Uterus (tissue), 4 donors: Measurements from ENCODE around the gene ADPRHL1. TPM values are rescaled to one million over a fixed set of nuclear protein-coding genes. Genes with fewer than 3 reads are reported as not detected.

Source experiments
- DNase-seq, 2 donors: peaks; one replicate each; pipeline ENCODE4 v3.0.0-alpha.2; 2019 to 2020
- H3K27ac ChIP-seq, 2 donors: fragments of 200-600 bp; sonication (generic); 1 replicate in 1 of 2; 2 replicates in 1 of 2; pipeline ENCODE4 v1.5.1; 2016 to 2018
- H3K27me3 ChIP-seq, 2 donors: fragments of 200-600 bp; sonication (generic); one replicate each; pipeline ENCODE4 v1.5.1; 2018 to 2019; ENCODE audit warnings: control low read depth in 1 of 2
- H3K36me3 ChIP-seq, 2 donors: fragments of 200-600 bp; sonication (generic); one replicate each; pipeline ENCODE4 v1.5.1; 2019; ENCODE audit warnings: control low read depth in 1 of 2
- H3K4me1 ChIP-seq, 2 donors: fragments of 200-600 bp; sonication (generic); one replicate each; pipeline ENCODE4 v1.5.1; 2018 to 2019; ENCODE audit warnings: control low read depth in 1 of 2
- H3K4me3 ChIP-seq, 2 donors: fragments of 200-600 bp; sonication (generic); 1 replicate in 1 of 2; 2 replicates in 1 of 2; pipeline ENCODE4 v1.5.1; 2018 to 2019; ENCODE audit warnings: mild to moderate bottlenecking in 1 of 2
- H3K9me3 ChIP-seq, 2 donors: fragments of 200-600 bp; sonication (generic); one replicate each; pipeline ENCODE4 v1.5.1; 2019; ENCODE audit warnings: control low read depth in 1 of 2
- POLR2A ChIP-seq, 2 donors: fragments of 450-650 bp; IDR thresholded peaks; one replicate each; pipeline ENCODE4 v1.6.1; 2016; ENCODE audit warnings: antibody characterized with exemption in 2 of 2, mild to moderate bottlenecking in 1 of 2, moderate library complexity in 1 of 2
- intact Hi-C: fragments of 100-400 bp; cut with DNase I; formaldehyde crosslinking; loops from one replicate; pipeline ENCODE4 v1.15.1; 2023; ENCODE audit warnings: low total_unique reads
- total RNA-seq, 4 donors: library from RNA; depleted of rRNA in 3 of 4; stranded (reverse); fragments of >200 nt in 3 of 4; gene quantifications; one replicate each; pipeline versions ENCODE4 v1.1.0 to v1.2.4, GENCODE V29; 2014 to 2023
- TF ChIP-seq, protein P1 (sequence below), 4 experiments: fragments of 200-600 bp in 2 of 4; fragments of 450-650 bp in 2 of 4; sonication (generic) in 2 of 4; IDR thresholded peaks; one replicate each; pipeline ENCODE4 v1.5.1; 2016 to 2019; ENCODE audit warnings: antibody characterized with exemption in 4 of 4, mild to moderate bottlenecking in 2 of 4, moderate library complexity in 1 of 4
- donor health status: DM: yes; HTN: yes; CAD: no.

Gene ADPRHL1
- total RNA-seq, 4 donors from 2014 or later = 1.6 to 3.3 TPM; not detected in 2

DNA sequence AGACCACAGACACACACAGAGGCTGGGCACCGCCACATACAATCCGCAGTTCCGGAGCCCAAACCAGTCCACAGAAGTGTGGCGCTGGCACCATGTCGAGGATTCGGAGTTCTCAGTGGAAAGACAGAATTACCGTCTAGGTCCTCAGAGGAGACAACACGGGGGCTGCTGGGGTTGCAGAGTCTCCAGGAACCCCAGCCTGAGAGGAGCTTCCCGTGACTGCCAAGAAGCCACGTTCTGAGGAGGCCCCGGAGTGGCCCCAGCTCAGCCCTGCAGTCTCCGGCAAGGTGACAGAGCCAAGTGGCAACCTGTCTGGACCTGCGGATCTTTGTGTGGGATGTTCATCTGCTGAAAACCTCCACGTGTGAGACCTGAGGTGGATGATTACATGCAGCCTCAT, 7.3 kb upstream of the ADPRHL1 start:
- DNase-seq = no peak
- Histone ChIP-seq H3K9me3 (no peaks in the 10 kb centered on the region), H3K27me3 (no peaks in the 10 kb centered on the region), H3K27ac (no peak overlapping the region), H3K36me3 (no peaks in the 10 kb centered on the region), H3K4me1 (no peaks in the 10 kb centered on the region), H3K4me3 (no peak overlapping the region)
- intact Hi-C loops = no loop called here
- TF ChIP-seq POLR2A (IDR thresholded peaks at IDR 0.05) = no peak
- TF ChIP-seq, protein P1, sequence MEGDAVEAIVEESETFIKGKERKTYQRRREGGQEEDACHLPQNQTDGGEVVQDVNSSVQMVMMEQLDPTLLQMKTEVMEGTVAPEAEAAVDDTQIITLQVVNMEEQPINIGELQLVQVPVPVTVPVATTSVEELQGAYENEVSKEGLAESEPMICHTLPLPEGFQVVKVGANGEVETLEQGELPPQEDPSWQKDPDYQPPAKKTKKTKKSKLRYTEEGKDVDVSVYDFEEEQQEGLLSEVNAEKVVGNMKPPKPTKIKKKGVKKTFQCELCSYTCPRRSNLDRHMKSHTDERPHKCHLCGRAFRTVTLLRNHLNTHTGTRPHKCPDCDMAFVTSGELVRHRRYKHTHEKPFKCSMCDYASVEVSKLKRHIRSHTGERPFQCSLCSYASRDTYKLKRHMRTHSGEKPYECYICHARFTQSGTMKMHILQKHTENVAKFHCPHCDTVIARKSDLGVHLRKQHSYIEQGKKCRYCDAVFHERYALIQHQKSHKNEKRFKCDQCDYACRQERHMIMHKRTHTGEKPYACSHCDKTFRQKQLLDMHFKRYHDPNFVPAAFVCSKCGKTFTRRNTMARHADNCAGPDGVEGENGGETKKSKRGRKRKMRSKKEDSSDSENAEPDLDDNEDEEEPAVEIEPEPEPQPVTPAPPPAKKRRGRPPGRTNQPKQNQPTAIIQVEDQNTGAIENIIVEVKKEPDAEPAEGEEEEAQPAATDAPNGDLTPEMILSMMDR (IDR thresholded peaks at IDR 0.05) = no peak

DNA sequence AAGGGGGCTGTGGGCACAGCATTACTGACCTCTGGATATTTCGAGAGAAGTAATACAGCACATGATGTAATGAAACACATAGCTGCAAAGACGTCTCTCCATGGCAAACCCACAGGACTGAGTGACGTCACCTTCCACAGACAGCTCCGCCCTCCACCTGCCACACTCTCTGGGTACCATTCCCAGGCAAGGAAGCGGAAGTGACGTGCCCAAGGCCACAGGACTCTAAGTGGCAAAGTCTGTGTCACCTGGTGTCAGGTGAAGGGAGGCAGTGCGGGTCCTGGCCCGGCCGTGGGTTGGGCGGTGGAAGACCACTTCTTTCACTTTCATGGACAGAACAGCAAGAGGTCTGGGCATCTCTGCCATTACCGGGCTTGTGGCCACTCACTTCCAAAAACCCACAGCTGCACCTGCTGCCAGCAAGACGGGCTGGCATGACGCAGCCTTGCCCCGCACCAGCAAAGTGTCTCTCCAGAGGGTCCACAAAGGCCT, 6.8 kb upstream of the ADPRHL1 start:
- no peak overlapping the region for H3K27ac ChIP-seq
- intact Hi-C loops = no loop called here
- DNase-seq = no peak
- H3K27me3 ChIP-seq = no peaks in the 10 kb centered on the region
- TF ChIP-seq, protein P1 (IDR thresholded peaks at IDR 0.05) = no peak
- TF ChIP-seq POLR2A (IDR thresholded peaks at IDR 0.05) = no peak
- H3K4me3 ChIP-seq = no peak overlapping the region
- H3K9me3 ChIP-seq = no peaks in the 10 kb centered on the region
- H3K4me1 ChIP-seq = no peaks in the 10 kb centered on the region
- no peaks in the 10 kb centered on the region for H3K36me3 ChIP-seq

DNA sequence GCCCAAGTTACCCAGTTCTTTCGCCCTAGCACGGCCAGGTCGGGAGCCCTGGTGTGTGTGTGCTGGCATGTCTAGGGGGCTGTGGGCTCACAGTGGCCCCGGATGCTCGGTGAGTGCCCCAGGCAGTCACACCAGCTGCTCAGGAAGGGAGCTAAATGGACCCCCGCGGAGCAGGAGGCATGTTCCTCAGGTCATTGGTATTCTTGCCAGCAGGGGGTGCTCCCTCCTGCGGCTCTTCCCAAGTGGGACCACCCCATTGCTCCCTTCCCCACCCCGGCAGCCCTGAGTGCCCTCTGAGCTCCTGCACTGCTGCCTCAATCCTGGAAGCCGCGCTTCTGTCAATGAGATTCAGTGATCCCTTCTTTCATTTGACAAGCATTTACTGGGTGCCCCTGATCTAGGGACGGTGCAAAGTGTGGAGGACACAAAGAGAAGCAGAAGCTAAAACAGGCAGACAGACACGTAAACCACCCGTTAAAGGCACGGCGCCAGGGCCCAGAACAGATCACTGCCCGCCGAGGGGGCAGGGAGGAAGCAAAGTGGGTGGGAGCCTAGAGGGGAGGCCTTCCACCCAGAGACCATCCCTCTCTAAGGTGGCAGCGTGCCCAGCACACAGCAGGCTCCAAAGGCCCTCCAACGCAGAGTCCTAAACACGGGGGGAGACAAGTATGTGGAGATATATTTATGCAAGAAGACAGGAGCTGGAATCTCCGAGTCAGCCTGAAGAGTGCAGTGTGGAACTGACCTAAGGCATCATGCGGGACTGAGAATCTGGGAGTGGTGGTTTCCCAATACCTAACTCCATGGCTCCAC, 5.2 kb upstream of the ADPRHL1 start:
- H3K27me3 ChIP-seq = no peaks in the 10 kb centered on the region
- H3K4me3 ChIP-seq = peak overlapping the region in 1 of 2 donors; percentile 3
- no peaks in the 10 kb centered on the region for H3K9me3 ChIP-seq
- peak overlapping the region; percentile 19 to 47 for H3K27ac ChIP-seq
- TF ChIP-seq POLR2A (IDR thresholded peaks at IDR 0.05) = no peak
- TF ChIP-seq, protein P1 (IDR thresholded peaks at IDR 0.05) = peak in 3 of 4 experiments; percentile 12 to 41 (median 28)
- peak in 1 of 2 donors; percentile 29 for DNase-seq
- H3K36me3 ChIP-seq = no peaks in the 10 kb centered on the region
- intact Hi-C loops = no loop called here
- H3K4me1 ChIP-seq = no peaks in the 10 kb centered on the region

DNA sequence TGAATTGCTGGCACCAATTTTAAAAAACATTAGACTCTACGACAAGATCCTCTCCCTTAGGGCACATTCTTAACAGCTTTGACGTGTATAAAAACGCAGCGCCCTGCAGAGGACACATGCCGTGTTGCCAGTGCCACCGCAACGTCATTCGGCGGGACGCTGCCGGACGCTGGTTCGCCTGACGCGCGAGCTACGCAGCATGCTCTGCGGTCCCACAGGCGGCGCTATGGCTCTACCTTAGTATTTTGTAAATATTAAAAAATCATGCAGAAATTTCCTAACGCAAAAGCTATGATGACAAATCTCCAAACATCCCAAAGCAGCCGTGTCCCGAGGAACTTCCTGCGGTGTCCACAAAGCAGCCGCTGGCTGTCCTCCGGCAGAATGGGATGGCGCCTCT, 4.2 kb upstream of the ADPRHL1 start:
- no peaks in the 10 kb centered on the region for H3K36me3 ChIP-seq
- no peaks in the 10 kb centered on the region for H3K27me3 ChIP-seq
- no peaks in the 10 kb centered on the region for H3K4me1 ChIP-seq
- H3K27ac ChIP-seq = no peak overlapping the region
- H3K9me3 ChIP-seq = no peaks in the 10 kb centered on the region
- intact Hi-C loops = no loop called here
- DNase-seq = no peak
- no peak overlapping the region for H3K4me3 ChIP-seq
- TF ChIP-seq POLR2A (IDR thresholded peaks at IDR 0.05) = no peak
- TF ChIP-seq, protein P1 (IDR thresholded peaks at IDR 0.05) = no peak

DNA sequence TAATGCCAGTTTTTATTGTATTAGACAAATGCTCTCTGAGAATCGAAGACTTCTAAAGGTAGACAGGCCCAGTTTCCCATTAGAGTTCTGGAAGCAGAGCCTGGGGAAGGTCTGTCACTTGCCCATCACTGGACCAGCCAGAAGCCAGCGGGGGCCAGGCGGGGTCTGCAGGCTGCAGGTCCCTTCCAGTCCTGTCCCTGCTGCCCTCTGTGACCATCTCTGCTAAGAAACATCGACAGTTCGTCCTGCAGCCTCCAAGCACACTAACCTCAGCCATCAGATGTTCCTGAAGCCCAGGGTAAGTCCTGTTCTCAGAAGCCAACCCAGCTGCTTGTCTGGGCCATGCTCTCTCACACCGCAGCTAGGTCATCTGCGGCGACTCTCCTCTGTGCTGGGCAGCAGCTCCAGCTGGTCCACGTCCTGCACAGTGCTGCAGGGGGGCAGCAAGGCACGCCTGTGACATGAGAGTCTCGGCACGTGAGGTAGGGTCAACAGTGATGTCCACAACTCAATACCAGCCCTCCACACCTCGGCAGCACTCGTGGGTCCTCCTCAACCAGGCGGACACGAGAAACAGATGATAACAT, 2.9 kb upstream of the ADPRHL1 start:
- Histone ChIP-seq H3K4me1 (no peaks in the 10 kb centered on the region), H3K36me3 (no peaks in the 10 kb centered on the region), H3K4me3 (no peak overlapping the region), H3K27me3 (no peaks in the 10 kb centered on the region), H3K27ac (no peak overlapping the region), H3K9me3 (no peaks in the 10 kb centered on the region)
- DNase-seq = no peak
- intact Hi-C loops = no loop called here
- TF ChIP-seq, protein P1 (IDR thresholded peaks at IDR 0.05) = no peak
- TF ChIP-seq POLR2A (IDR thresholded peaks at IDR 0.05) = no peak
